ENCODE results near the gene SMAD7. TPM values are rescaled to one million over a fixed set of nuclear protein-coding genes. Genes with fewer than 3 reads are reported as not detected.

Gene SMAD7
- total RNA-seq, 1 donor from 2014 or later = 17.7 TPM

GRCh38 chr18:48959921-48960920, 9.5 kb upstream of the SMAD7 start:
- DNase-seq = no peak

- no peak for DNase-seq
Observed at GRCh38 chr18:48959551-48959920, 8.8 kb upstream of the SMAD7 start.

- no peak for DNase-seq
Observed at GRCh38 chr18:48958951-48959350, 8.2 kb upstream of the SMAD7 start.

GRCh38 chr18:48957616-48958015, 6.9 kb upstream of the SMAD7 start:
- no peak for DNase-seq

DNA sequence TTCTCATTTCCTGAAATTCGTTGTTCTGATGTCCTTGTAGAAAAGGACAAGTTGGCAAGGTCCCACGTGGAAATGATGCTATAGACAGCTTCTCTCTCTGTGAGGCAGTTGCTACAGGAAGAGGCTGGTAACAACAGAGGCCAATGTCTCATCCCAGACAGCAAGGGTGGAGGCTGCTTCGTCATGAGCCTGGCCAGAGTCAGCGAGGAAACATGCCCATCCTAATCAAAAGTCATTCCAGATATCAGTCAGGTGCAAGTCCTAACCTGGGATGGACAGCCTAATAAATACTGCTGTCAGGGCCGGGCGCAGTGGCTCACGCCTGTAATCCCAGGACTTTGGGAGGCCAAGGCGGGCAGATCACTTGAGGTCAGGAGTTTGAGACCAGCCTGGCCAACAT, 6.4 kb upstream of the SMAD7 start:
- no peak for DNase-seq

DNA sequence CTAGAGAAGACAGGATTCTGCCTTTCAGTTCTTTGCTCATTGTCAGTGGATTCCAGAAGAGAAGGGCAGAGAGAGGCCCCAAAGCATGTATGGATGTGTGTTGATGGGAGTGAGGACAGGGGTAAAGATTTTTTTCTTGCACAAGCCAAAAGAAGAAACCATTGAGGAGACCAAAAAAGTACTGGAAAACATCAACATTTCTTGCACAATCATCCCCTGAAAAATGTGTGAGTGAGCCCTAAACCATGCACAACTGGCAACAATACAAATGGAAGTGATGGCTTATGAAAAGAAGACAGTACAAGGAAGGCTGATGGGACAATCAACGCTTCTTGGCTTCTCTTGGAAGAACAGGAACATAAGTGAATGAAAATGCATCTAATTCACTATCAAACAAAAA, 5.6 kb upstream of the SMAD7 start:
- DNase-seq = no peak

DNA sequence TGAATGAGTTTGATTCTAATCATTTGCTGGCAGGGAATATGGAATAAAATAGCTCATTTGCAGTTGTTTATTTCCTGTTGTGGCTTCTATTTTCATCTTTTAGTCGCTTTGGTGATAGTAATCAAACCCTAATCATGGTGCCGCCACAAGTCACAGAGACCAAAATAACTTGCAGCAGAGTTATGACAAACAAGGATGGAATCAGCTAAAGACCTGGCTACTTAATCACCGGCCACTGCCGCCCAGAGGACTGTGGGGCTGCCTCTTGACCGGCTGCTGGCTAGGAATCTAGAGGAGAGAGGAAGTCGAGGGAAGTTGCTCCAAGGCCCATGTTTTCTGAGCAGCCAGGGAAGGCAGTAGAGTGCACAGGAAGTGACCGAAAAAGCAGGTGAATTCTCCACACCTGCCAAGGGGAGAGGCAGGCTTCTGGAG, 5.1 kb upstream of the SMAD7 start:
- DNase-seq = no peak

DNA sequence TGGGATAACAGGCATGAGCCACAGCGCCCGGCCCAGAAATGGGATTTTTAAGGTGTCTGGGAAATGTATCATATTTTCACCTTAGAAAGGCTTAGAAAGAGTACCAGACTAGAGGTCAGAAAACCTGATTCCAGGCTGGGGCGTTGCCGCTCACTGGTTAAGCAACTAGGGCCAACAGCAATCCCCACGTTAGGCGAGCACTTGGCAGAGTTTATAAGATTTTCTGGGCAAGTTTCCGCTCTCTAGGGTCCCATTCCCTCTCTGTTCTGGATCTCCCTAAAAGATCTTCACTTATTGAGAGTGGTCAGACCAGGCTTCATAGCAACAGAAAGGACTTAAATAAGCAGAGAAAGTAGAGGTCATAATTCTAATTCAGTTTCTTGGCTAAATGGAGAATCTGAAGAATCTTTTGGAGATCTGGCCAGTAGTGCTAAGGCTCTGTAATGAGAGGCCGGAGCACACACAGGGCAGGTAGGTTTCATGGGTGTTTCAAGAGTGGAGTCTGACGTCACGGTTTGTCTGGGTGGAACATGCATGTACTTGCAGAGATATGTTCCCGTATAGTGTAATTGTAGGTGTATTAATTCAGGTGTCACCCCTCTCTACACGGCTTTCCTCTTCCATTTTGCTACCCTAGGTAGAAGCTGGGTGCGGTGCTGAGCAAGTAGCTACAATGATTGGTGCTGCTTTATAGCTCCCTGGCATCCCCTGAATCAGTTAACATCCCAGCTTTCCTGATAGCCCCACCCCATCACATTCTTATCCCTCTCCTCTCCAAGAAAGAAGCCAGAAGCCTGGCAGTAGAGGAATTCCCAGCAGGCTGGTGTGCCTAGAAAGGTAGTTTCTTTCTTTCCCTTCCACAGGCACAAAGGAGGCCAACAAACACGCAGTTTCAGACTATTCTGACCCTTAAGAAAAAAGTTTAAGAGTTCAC, 4.4 kb upstream of the SMAD7 start:
- peak; percentile 54 for DNase-seq

- DNase-seq = no peak
Observed at GRCh38 chr18:48953104-48953706, 2.4 kb upstream of the SMAD7 start.

DNA sequence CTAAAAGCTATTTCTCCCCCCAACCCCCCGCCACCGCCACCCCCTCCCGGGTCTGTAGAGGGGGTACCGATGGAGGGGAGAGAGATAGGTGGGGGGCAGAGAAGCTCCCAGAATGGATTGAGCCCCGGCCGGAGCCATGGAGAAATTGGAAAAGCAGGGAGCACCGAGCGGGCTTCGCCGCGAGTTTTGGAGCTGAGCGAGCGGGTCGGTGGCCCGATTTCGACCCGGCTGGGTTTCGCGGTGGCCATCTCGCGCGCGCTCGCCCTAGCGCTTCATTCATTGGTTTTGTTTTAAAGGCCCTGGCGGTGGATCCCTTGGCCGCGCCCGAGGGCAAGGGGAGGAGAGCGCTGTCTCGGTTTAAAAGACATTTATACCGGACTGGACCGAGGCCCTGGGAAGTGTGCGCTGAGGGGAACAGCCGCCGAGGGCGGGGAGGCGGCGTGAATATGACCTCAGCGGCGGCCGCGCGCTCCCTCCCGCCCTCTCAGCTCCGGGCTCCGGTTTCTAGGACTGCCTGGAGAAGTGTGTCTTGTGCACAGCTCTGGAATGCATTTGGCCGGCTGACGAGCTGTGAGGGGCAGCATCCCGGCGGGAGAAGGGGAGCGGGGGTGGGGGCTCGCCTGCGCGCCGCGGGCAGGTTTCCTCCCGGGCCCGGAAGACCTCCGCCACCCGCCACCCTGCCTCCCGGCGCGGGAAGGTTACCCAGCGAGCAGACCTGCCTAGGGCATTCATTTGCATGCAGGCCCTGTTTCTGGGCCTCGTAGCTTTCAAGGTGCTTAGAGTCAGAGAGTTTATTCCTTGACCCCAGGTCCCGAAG, 1.7 kb upstream of the SMAD7 start:
- DNase-seq = peak; percentile 93

DNA sequence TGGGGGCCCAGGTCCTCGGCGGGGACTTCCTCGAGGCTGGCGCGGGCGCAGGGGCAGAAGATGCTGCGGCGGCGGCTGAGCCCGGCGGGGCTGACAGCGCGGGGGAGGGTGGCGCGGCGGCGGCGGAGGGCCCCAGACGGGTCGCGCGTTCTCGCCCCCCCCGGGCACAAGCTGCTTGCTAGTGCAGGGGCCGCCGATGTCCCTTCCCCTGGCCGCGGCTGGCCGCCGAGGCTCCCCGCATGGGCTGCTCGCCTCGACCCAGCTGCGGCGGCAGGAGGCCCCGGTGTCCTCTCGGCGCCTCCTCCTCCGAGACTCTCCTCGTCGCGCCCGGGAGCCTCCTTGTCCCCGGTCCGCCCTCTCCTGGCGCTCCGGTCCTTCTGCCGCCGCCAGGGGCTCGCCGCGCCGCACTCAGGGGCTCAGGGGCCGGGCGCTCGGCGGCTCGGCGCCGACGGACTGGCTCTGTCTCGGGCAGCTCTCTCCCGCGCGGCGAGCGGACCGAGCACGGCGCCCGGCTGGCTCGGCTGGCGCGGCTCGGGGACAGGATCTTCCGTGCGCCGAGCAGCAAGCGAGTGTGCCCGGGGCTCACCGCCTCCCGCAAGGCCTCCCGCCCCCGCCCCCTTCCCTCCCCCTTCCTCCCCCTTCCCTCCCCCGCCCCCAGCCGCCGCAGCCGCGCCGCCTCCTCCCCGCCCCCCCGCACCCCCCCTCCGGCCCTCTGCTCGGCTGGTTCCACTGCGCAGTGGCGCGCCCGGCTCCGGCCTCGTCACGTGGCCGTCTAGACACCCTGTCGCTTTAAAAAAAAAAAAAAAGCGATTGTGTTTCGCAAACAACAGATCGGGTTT, 902 bp upstream of the SMAD7 start:
- DNase-seq = peak; percentile 96

DNA sequence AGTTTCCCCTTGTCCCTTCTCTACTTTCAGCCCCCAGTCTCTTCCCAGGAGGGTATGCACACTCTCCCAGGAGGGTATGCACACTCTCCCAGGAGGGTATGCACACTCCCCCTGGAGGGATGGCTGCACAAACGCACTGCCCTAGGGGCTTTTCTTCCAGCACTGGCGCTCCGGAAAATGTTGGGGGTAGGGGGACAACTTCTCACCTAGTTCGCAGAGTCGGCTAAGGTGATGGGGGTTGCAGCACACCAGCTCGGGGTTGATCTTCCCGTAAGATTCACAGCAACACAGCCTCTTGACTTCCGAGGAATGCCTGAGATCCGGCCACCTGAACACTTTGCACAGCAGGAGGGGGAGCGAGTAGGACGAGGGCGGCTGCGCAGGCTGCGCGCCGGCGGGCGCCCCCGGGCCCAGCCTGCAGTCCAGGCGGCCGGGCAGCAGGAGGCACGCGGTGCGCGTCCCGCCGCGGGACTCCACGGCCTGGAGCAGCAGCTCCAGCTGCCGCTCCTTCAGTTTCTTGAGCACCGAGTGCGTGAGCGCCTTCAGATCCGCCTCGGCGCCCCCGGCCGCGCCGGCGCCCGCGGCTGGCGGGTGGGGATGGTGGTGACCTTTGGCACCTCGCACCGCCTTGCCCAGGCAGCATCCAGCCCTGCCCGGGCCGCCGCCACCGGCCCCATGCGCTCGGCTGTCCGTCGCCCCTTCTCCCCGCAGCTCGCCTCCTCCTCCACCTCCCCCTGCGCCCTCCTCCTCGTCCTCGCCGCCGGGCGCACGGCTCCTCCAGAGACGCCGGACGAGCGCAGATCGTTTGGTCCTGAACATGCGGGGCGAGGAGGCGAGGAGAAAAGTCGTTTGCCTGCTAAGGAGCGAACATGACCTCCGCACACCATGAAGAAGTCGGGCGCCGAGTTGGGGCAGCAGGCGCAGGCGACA, 894 bp downstream of the SMAD7 start:
- peak; percentile 63 for DNase-seq

- DNase-seq = peak; percentile 43
Observed at GRCh38 chr18:48949050-48949605, 1.6 kb downstream of the SMAD7 start.

- DNase-seq = peak; percentile 66
Observed at GRCh38 chr18:48948112-48949049, 2.4 kb downstream of the SMAD7 start.

- DNase-seq = peak; percentile 57
Observed at GRCh38 chr18:48947560-48947959, 3.2 kb downstream of the SMAD7 start.

DNA sequence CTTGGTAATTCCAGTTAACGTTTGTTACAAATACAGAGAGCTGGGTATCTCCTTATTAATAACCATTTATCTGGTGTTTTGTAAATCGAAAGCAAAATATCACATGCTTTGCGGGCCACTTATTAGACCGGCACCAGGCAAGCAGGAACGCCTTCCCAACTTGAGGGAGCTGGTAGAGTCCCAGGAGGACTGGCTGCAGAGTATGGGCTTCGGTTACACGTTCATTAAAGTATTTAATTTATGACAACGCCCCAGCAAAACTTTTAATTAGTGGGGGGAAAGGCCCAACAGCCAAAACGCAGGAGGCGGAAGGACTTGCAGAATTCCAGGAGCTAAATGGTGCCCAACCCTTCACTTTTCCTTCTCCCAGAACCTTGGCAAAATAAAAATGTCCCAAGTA, 3.7 kb downstream of the SMAD7 start:
- no peak for DNase-seq

- DNase-seq = peak; percentile 40
Observed at GRCh38 chr18:48946329-48946835, 4.4 kb downstream of the SMAD7 start.

DNA sequence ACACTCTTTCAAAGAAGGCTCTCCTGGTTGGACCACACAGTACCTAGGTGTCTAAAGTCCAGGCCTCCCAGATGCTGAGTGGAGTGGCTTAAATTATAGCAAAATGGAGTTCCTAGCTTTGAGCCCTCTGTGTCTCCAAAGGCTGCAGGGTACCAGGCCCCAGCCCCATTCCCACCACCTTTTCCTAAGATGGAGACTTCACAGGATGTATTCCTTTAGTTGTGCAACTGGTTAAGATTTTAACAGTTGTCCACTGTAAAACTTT, 4.9 kb downstream of the SMAD7 start:
- DNase-seq = no peak
